Measurements from ENCODE around the gene TTC6.

TTC6 gene

GRCh38 chr14:37595809-37596621 is 586 bp downstream of the TTC6 start:
- Histone ChIP-seq H3K4me3 (no peak overlapping the region), H3K36me3 (no peaks in the 10 kb centered on the region), H3K27me3 (no peaks in the 10 kb centered on the region), H3K27ac (no peak overlapping the region), H3K9ac (no peak overlapping the region), H3K4me2 (no peak overlapping the region), H3K4me1 (no peaks in the 10 kb centered on the region), H3K9me3 (replicated peaks in 1 of 11) (peaks cover 77 to 98% (median 88%) of the 10 kb centered on the region in 11 experiments), H4K20me1 (no peaks in the 10 kb centered on the region)
- TF ChIP-seq Cebpa-rat (IDR thresholded peaks at IDR 0.05): no peak

GRCh38 chr14:37596790-37597472 is 1.5 kb downstream of the TTC6 start:
- no peak for TF ChIP-seq Cebpa-rat (IDR thresholded peaks at IDR 0.05)
- Histone ChIP-seq H3K27me3 (no peaks in the 10 kb centered on the region), H3K36me3 (no peaks in the 10 kb centered on the region), H3K9ac (no peak overlapping the region), H3K4me3 (no peak overlapping the region), H4K20me1 (no peaks in the 10 kb centered on the region), H3K9me3 (replicated peaks in 1 of 11) (peaks cover 69 to 98% (median 80%) of the 10 kb centered on the region in 11 experiments), H3K4me2 (no peak overlapping the region), H3K4me1 (no peaks in the 10 kb centered on the region), H3K27ac (no peak overlapping the region)

- no peaks in the 10 kb centered on the region for H3K36me3 ChIP-seq
- H3K4me2 ChIP-seq: no peak overlapping the region
- TF ChIP-seq Cebpa-rat (IDR thresholded peaks at IDR 0.05): no peak
- H3K27me3 ChIP-seq: no peaks in the 10 kb centered on the region
- H3K9me3 ChIP-seq (replicated peaks in 1 of 11): peaks cover 63 to 96% (median 75%) of the 10 kb centered on the region in 11 experiments
- no peak overlapping the region for H3K9ac ChIP-seq
- no peaks in the 10 kb centered on the region for H4K20me1 ChIP-seq
- H3K4me1 ChIP-seq: no peaks in the 10 kb centered on the region
- no peak overlapping the region for H3K27ac ChIP-seq
- H3K4me3 ChIP-seq: no peak overlapping the region
These were observed 2.1 kb downstream of the TTC6 start for GRCh38 chr14:37597538-37597913.

DNA sequence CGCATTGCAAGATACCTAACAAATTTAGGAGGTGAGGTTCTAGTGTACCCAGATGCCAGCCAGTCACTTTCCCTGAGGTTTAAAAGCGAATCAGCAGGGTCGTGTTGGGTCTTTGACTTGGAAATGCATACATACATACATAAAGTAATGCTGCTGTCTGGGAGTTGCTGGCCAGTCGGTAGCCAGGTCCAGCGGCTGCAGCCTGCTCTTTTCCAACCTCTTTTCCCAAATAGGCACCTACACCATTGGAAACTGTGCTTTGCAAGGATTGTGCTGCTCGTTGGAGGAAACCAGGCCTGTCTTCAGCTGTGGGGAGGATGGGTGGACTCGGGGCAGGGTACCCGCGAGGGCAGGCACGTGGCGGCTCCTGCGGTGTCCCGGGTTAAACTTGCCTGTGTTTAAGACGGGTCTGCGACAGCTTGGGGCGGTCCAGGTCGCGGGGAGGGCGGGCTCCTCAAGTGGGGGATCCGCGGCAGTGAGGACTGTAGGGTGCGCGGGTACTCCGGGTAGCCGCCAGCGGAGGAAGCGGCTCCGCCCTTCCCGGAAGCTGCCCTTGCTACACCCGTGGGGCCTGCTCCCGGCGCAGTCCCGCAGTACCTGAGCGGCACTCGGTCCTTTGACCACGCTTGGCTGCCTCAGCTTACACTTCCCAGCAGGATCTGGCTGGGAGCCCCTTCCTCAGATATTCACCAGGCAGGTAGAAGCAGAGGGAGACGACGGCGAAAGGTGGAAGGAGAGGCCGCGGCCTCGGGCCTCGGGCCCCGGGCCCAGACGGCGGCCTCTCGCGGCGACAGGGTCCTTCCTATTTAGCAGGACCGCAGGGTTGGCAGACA is 2.7 kb downstream of the TTC6 start:
- H3K4me2 ChIP-seq: no peak overlapping the region
- no peak for TF ChIP-seq Cebpa-rat (IDR thresholded peaks at IDR 0.05)

DNA sequence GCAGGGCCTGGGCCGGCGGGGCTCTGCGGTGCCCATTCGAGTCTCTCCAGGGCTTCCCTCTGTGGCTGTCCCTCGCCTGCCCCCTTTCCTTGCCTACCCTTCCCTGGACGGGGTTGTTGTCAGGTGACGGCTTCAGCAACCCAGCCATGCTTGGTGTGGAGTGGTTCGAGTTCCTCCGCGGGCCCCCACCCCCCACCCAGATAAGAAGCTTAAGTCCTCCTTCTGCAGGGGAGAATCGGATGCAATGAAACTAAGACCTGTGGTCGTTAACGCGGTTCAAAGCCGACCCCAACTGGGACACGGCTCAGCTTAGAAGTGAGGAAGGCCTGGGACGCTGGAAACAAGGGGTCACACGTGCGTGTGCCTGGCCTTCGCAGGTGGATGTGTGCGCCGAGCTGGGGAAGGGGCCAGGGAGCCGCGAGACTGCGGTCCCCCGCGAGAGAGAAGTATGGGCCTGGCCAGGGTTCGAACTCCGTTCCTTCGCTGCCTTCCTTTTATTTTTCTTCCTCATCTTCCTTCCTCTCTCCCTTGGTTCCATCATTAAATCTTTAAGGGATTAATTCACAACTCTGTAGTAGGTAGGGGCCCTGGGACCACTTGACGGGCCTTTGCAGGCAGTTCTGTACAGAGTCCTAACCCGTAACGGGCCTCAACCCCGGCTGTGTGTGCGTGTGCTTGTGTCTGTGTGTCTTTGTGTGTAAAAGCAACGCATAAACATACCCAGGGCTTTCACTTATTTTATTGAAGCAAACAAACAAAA is 3.5 kb downstream of the TTC6 start:
- Histone ChIP-seq H3K27me3 (no peaks in the 10 kb centered on the region), H3K4me3 (no peak overlapping the region), H3K27ac (no peak overlapping the region), H4K20me1 (no peaks in the 10 kb centered on the region), H3K4me1 (no peaks in the 10 kb centered on the region), H3K9me3 (replicated peaks in 1 of 11) (peaks cover 52 to 90% (median 63%) of the 10 kb centered on the region in 11 experiments), H3K4me2 (no peak overlapping the region), H3K9ac (no peak overlapping the region), H3K36me3 (no peaks in the 10 kb centered on the region)
- no peak for TF ChIP-seq Cebpa-rat (IDR thresholded peaks at IDR 0.05)

More for the DNA sequence above, 2.7 kb downstream of the TTC6 start:
- Histone ChIP-seq H3K36me3 (no peaks in the 10 kb centered on the region), H3K4me3 (no peak overlapping the region), H3K27me3 (no peaks in the 10 kb centered on the region), H3K4me1 (no peaks in the 10 kb centered on the region), H4K20me1 (no peaks in the 10 kb centered on the region), H3K27ac (no peak overlapping the region), H3K9me3 (replicated peaks in 1 of 11) (peaks cover 57 to 96% (median 69%) of the 10 kb centered on the region in 11 experiments), H3K9ac (no peak overlapping the region)

DNA sequence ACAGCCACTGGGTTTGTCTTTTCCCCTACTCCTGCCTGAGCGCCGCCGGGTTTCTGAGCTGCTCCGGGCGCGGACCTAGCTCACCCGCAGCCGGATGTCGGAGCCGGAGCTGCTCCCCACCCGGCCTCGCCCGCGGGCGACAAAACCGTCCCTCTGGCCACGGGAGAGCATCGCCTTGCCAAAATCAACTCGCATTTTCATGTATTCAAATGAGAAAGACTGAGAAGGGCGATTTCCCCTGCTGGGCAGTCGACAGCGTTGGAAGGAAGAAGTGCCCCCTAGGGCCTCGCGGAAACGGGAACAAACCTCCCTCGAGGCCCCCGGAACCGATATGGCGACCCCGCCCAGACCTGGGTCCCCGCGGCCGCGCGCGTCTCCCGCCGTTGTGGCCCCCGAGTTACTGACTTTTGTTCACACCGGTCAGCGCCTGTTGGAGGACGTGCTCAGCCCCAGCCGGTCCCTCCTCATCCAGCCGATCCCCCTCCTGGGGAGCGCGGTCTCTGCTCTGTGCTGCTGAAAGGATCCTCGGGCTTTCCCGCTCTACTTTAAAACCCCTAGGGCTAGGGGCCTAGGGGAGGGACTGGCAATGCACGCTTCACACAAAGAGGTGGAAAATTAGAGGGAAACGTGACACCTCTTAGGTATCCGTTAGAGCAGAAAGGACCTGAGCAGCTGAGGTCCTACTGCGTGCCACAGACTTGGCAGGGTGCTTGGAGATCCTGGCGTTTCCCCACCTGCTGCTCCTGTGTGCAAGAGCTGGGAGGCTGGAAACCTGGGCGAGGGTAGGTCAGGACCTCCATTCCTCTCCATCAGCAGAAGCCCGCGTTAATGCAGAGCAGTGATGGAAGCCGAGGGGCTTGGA is 4.3 kb downstream of the TTC6 start:
- Histone ChIP-seq H3K4me3 (no peak overlapping the region; a peak in 1 of 20 replicates), H3K27me3 (no peaks in the 10 kb centered on the region), H3K4me1 (no peaks in the 10 kb centered on the region), H3K9ac (no peak overlapping the region), H4K20me1 (no peaks in the 10 kb centered on the region), H3K4me2 (no peak overlapping the region), H3K9me3 (replicated peaks in 1 of 11) (peaks cover 44 to 82% (median 55%) of the 10 kb centered on the region in 11 experiments), H3K36me3 (no peaks in the 10 kb centered on the region), H3K27ac (no peak overlapping the region)
- TF ChIP-seq Cebpa-rat (IDR thresholded peaks at IDR 0.05): no peak

GRCh38 chr14:37600880-37601741 is 5.7 kb downstream of the TTC6 start:
- H3K9ac ChIP-seq: no peak overlapping the region
- no peak overlapping the region for H3K27ac ChIP-seq
- H3K4me1 ChIP-seq: no peaks in the 10 kb centered on the region
- no peak overlapping the region for H3K4me2 ChIP-seq
- TF ChIP-seq Cebpa-rat (IDR thresholded peaks at IDR 0.05): no peak
- H3K36me3 ChIP-seq: no peaks in the 10 kb centered on the region
- H3K27me3 ChIP-seq: no peaks in the 10 kb centered on the region
- no peak overlapping the region for H3K4me3 ChIP-seq
- peaks cover 33 to 69% (median 45%) of the 10 kb centered on the region in 11 experiments for H3K9me3 ChIP-seq (replicated peaks in 1 of 11)
- H4K20me1 ChIP-seq: no peaks in the 10 kb centered on the region

Measured in BLaER1 treated with 17β-estradiol and CSF1 and Interleukin-3, amounts not matched to agents 10 nM and 100 nM (cell line).